Right cardiac atrium (tissue), 5 donors: Measurements from ENCODE around the gene UMAD1. TPM values are rescaled to one million over a fixed set of nuclear protein-coding genes. Genes with fewer than 3 reads are reported as not detected.
A peak's percentile ranks its signal among the peaks of the same experiment; 100 is the strongest.

Experiments used
- ATAC-seq, 2 donors: fragments of 200-7000 bp; cut with Tn5 transposase; one replicate each; pipeline versions ENCODE4 v1.8.0 to v1.9.1; 2020; ENCODE audit warnings: moderate library complexity in 2 of 2, mild to moderate bottlenecking in 1 of 2
- DNase-seq, 3 donors: peaks; one replicate each; pipeline ENCODE4 v3.0.0-alpha.2; 2020
- H3K27ac ChIP-seq: one replicate; pipeline ENCODE4 v1.5.1; 2013; ENCODE audit warnings: mild to moderate bottlenecking, low read length, control low read depth, moderate library complexity
- H3K27me3 ChIP-seq: one replicate; pipeline ENCODE4 v1.6.1; 2013; ENCODE audit not compliant: control insufficient read depth, insufficient read depth
- H3K4me1 ChIP-seq: one replicate; pipeline ENCODE4 v1.6.1; 2013; ENCODE audit warnings: low read length; ENCODE audit not compliant: control insufficient read depth, insufficient read depth
- H3K4me3 ChIP-seq: one replicate; pipeline ENCODE4 v1.5.1; 2013; ENCODE audit warnings: low read length, control low read depth
- H3K9me3 ChIP-seq: one replicate; pipeline ENCODE4 v1.6.1; 2013; ENCODE audit warnings: low read length; ENCODE audit not compliant: control insufficient read depth
- WGBS: extraction: QIAGEN DNeasy Blood & Tissue Kit; methylation state at CpG from one replicate; pipeline ENCODE4 v1.1.7; 2013; 5-methylcytosine and 5-hydroxymethylcytosine counted together
- intact Hi-C, 4 donors: fragments of 100-400 bp; cut with DNase I; formaldehyde crosslinking; loops; one replicate each; pipeline versions ENCODE4 v1.11.0 to v1.14.0; 2022 to 2023
- polyA plus RNA-seq: library from polyadenylated mRNA; stranded (reverse); fragments of 200-250 nt; gene quantifications from one replicate; pipeline ENCODE4 v1.2.3, GENCODE V29; 2013
- total RNA-seq, 4 donors: library from RNA; stranded (reverse); fragmentation: NEBNext Ultra II Directional; extraction: Animal tissue kit (Norgen Biotek cat#: 25700); gene quantifications; one replicate each; pipeline ENCODE4 v1.2.1, GENCODE V29; 2021
- donor health status: healthy with polysubstance abuse.
- donor health status: DM: no; HTN: yes; CAD: no.
- donor health status: DM: no; HTN: no; CAD: no.
- donor health status: DM: no; HTN: yes; CAD: no; lungs with severe emphysema.
- donor health status: DM: yes; HTN: yes; CAD: no.

UMAD1 gene
- total and polyA plus RNA-seq, 5 donors = 8.0 to 14.6 (median 12.8) TPM

- DNase-seq = no peak
- no peaks in the 10 kb centered on the region for H3K27me3 ChIP-seq
- intact Hi-C loops = no loop called here
- ATAC-seq = no peak
- H3K27ac ChIP-seq = no peak overlapping the region
- WGBS = 97% methylated on average over 5 of the region's 5 CpGs
- H3K4me3 ChIP-seq = no peak overlapping the region
- peaks cover 2% of the 10 kb centered on the region for H3K4me1 ChIP-seq
- H3K9me3 ChIP-seq = no peaks in the 10 kb centered on the region
These were observed 80.4 kb downstream of the UMAD1 start for GRCh38 chr7:7720750-7721621.

GRCh38 chr7:7731732-7732131, 91.2 kb downstream of the UMAD1 start:
- DNase-seq (no peak), ATAC-seq (peak in 1 of 2 donors; percentile 57)
- H3K9me3 ChIP-seq = no peaks in the 10 kb centered on the region
- H3K4me3 ChIP-seq = no peak overlapping the region
- H3K4me1 ChIP-seq = no peaks in the 10 kb centered on the region
- intact Hi-C loops = no loop called here
- no peaks in the 10 kb centered on the region for H3K27me3 ChIP-seq
- H3K27ac ChIP-seq = no peak overlapping the region

DNA sequence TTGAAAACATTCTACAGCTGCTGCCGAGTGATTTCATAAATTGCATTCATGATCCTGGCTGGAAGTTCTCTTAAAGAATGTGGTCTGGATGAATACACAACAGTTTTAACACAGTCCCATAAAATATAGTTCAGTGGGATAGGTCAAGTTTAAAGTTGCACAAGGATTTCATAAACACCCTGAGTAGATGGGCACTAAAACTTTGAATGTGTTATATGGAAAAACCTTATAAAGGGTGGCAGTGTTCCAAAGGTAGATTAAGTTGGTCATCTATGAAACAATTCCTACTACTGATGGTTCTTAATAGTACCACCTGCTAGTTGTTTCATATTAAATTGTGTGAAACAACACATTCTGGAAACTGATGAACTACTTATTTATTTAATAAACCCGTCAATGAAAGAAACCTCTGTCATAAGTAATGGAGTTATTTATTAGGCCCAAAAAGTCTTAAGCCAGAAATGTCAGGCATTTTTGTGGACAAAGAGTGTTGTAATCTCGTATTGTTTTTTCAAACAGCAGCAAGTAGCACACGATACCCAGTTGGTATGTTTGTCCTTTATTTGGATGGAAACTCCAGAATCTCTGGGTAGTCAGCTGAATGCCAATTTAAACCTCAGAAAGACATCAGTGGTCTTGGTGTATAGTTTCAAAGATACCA, 92.2 kb downstream of the UMAD1 start:
- intact Hi-C loops = no loop called here
- H3K27ac ChIP-seq = no peak overlapping the region
- WGBS = 71% methylated on average over 4 of the region's 4 CpGs

DNA sequence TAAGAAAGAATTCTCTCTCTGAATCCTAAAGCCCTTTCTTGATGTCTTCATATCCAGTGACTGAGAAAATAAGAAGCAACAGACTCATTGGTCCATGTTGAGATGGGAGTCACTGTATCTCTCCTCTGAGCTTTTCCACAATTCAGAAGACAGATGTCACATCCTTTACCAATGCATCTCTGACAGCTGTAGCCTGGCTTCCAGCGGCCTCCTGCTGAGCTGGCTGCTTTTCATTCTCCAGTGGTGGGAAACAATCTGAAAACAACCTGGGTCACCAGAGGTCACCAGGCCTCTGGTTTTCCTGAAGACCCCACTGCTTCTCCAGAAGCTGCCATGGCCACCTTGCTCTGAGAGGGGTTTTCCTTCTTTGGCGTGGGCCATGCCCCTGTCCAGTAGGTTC, 96.1 kb downstream of the UMAD1 start:
- H3K27me3 ChIP-seq = no peaks in the 10 kb centered on the region
- no peak overlapping the region for H3K27ac ChIP-seq
- intact Hi-C loops = no loop called here
- H3K4me3 ChIP-seq = no peak overlapping the region
- WGBS = 96% methylated on average over 2 of the region's 2 CpGs
- no peak for DNase-seq
- no peak for ATAC-seq
- H3K4me1 ChIP-seq = no peaks in the 10 kb centered on the region
- no peaks in the 10 kb centered on the region for H3K9me3 ChIP-seq

More for the DNA sequence above, 92.2 kb downstream of the UMAD1 start:
- Histone ChIP-seq H3K9me3 (no peaks in the 10 kb centered on the region), H3K4me3 (no peak overlapping the region), H3K27me3 (no peaks in the 10 kb centered on the region), H3K4me1 (no peaks in the 10 kb centered on the region)
- no peak for ATAC-seq
- no peak for DNase-seq

DNA sequence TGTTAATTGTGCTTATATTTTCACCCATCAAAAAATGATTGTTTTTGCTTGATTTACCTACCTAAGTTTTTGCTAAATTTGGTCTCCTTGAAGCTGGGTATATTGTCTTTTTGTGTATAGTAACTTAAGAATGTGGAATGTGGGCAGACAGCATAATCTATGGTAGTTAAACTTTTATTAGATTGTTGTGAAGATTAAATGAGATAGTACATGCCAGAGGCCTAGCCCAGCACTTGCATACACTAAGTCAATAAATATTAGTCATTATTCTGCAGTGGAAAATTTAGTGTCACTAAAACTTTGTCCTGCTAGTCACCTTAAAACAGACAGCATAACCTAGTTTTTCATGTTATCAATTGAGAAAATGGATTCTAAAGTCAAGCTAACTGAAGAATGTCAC, 97.1 kb downstream of the UMAD1 start:
- H3K9me3 ChIP-seq = no peaks in the 10 kb centered on the region
- H3K4me3 ChIP-seq = no peak overlapping the region
- intact Hi-C loops = no loop called here
- no peaks in the 10 kb centered on the region for H3K4me1 ChIP-seq
- ATAC-seq (no peak), DNase-seq (no peak)
- no peak overlapping the region for H3K27ac ChIP-seq
- H3K27me3 ChIP-seq = no peaks in the 10 kb centered on the region

DNA sequence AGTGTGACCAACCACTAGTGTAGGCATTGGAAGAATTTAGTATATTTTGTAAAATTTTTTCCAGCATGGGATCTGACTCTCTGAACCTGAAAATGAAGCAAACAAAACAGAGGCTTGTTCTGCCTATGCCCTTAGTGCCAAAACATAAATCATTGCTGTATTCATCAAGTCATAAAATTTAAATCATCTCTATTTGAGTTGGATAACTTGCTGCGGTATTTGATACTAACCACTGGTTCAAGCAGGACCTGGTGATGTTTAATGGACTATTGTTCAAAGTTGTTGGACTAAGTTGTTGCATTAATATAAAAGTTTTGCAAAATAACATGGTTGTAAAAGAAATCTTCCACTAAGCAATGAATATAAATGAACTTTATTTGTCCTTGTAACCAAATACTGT, 97.6 kb downstream of the UMAD1 start:
- 93% methylated on average over 1 of the region's 1 CpG for WGBS
- no peaks in the 10 kb centered on the region for H3K4me1 ChIP-seq
- intact Hi-C loops = no loop called here
- no peaks in the 10 kb centered on the region for H3K9me3 ChIP-seq
- DNase-seq (no peak), ATAC-seq (no peak)
- H3K4me3 ChIP-seq = no peak overlapping the region
- no peaks in the 10 kb centered on the region for H3K27me3 ChIP-seq
- no peak overlapping the region for H3K27ac ChIP-seq

GRCh38 chr7:7738622-7739021, 98.1 kb downstream of the UMAD1 start:
- Histone ChIP-seq H3K4me3 (no peak overlapping the region), H3K27ac (no peak overlapping the region), H3K4me1 (no peaks in the 10 kb centered on the region), H3K27me3 (no peaks in the 10 kb centered on the region), H3K9me3 (no peaks in the 10 kb centered on the region)
- intact Hi-C loops = no loop called here
- WGBS = 89% methylated on average over 3 of the region's 3 CpGs
- DNase-seq = no peak
- no peak for ATAC-seq

DNA sequence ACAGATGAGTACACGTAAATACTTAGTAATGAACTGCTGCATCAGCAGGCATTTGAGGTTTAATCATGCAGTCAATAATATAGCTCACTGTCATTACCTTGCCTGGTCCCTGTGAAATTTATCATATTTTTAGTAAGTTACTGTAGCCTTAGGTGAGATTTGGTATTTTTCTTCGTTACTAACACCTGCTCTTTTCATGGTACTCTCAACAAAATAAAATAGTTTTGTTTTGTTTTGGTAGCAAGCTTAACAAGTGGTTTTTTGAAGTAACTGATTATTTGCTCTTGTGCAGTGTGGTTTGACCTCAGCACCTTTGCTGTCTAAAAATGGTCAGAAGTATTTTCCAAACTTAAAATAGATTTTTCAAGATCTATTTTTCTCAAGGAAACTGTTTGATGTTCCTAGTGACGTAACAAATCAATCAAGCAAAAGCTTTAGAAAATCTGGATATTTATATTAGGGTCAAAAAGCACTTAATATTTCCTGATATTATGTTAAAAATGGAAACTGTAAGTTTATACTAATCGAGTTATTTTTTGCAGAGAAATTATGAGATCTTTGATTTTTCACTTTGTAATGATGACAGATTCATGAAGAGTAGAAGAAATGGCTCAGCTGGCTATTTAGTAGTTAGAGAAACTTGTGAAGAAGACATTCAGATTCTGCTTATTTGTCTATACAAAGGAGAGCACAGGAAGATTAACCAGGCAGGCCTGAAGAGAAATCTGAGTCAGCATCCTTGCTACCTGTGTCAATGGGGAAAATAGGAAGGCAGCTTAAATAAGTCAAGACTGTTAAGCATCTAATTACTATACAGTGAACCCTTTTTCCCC, 98.9 kb downstream of the UMAD1 start:
- no peak overlapping the region for H3K27ac ChIP-seq
- ATAC-seq (no peak), DNase-seq (no peak)
- intact Hi-C loops = no loop called here
- no peaks in the 10 kb centered on the region for H3K9me3 ChIP-seq
- H3K27me3 ChIP-seq = no peaks in the 10 kb centered on the region
- H3K4me3 ChIP-seq = no peak overlapping the region
- 83% methylated on average over 4 of the region's 4 CpGs for WGBS
- no peaks in the 10 kb centered on the region for H3K4me1 ChIP-seq

DNA sequence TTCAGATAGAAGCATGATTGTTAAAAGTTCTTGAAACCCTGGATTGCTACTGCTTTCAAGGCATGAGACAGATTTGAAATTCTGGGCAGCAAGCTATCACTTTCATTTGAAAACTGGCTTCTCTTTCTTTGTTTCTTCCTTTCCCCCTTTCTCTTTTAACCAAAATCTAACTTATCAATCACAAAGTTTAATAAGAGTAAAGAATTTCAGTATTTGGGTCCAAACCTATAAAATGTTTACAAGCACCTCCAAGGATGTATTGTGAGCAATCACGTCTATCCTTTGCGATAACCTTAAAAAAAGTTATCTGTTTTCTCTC, 99.4 kb downstream of the UMAD1 start:
- H3K27me3 ChIP-seq = no peaks in the 10 kb centered on the region
- intact Hi-C loops = no loop called here
- H3K4me3 ChIP-seq = no peak overlapping the region
- ATAC-seq = no peak
- H3K4me1 ChIP-seq = no peaks in the 10 kb centered on the region
- H3K9me3 ChIP-seq = no peaks in the 10 kb centered on the region
- no peak for DNase-seq
- H3K27ac ChIP-seq = no peak overlapping the region
- 90% methylated on average over 2 of the region's 2 CpGs for WGBS

GRCh38 chr7:7742223-7742622, 101.7 kb downstream of the UMAD1 start:
- Histone ChIP-seq H3K9me3 (no peaks in the 10 kb centered on the region), H3K4me1 (peaks cover 4% of the 10 kb centered on the region), H3K27me3 (no peaks in the 10 kb centered on the region), H3K27ac (no peak overlapping the region), H3K4me3 (no peak overlapping the region)
- intact Hi-C loops = no loop called here
- WGBS = 94% methylated on average over 12 of the region's 12 CpGs
- DNase-seq = no peak
- no peak for ATAC-seq

DNA sequence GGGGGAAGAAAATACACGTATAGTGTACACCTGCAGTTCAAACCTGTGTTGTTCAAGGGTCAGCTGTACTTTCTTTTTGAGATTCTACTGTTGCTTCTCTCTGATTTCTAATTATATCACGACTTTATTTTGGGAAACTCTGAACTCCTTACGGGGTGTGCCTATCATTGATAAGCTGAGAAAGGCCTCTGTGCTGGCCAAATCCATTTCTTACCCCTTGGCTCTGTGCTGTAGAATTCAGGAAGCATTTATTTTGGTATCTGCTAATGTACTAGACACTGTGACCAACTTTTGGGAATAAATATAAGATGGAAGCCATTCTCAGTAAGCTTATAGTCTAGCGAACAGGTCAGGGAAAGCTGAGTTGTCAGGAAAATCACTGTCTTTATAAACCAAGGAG, 104.7 kb downstream of the UMAD1 start:
- intact Hi-C loops = no loop called here
- no peak overlapping the region for H3K27ac ChIP-seq
- peaks cover 4% of the 10 kb centered on the region for H3K4me1 ChIP-seq
- ATAC-seq (peak; percentile 40 to 57), DNase-seq (no peak)
- H3K4me3 ChIP-seq = no peak overlapping the region
- 49% methylated on average over 4 of the region's 4 CpGs for WGBS
- H3K9me3 ChIP-seq = no peaks in the 10 kb centered on the region
- no peaks in the 10 kb centered on the region for H3K27me3 ChIP-seq
